Esophagus muscularis mucosa (tissue), 4 donors: ENCODE data around the gene TSPAN2.

Experiments
- EP300 ChIP-seq: sonication (generic); formaldehyde crosslinking; IDR thresholded peaks from one replicate; pipeline ENCODE4 v1.6.1; 2017; ENCODE audit warnings: antibody characterized with exemption
- POLR2A ChIP-seq: fragments of 450-650 bp; IDR thresholded peaks from one replicate; pipeline ENCODE4 v1.6.1; 2017; ENCODE audit warnings: antibody characterized with exemption, moderate library complexity, mild to moderate bottlenecking, low read depth
- POLR2AphosphoS5 ChIP-seq, 2 donors: sonication (generic); formaldehyde crosslinking; IDR thresholded peaks; one replicate each; pipeline ENCODE4 v1.6.1; 2017; ENCODE audit warnings: antibody characterized with exemption in 2 of 2
- TF ChIP-seq, protein P1 (sequence below), 3 experiments: fragments of 200-600 bp in 2 of 3; fragments of 450-650 bp in 1 of 3; sonication (generic) in 2 of 3; IDR thresholded peaks; one replicate each; pipeline ENCODE4 v1.5.1; 2017 to 2019; ENCODE audit warnings: antibody characterized with exemption in 3 of 3, mild to moderate bottlenecking in 2 of 3, moderate library complexity in 1 of 3

DNA sequence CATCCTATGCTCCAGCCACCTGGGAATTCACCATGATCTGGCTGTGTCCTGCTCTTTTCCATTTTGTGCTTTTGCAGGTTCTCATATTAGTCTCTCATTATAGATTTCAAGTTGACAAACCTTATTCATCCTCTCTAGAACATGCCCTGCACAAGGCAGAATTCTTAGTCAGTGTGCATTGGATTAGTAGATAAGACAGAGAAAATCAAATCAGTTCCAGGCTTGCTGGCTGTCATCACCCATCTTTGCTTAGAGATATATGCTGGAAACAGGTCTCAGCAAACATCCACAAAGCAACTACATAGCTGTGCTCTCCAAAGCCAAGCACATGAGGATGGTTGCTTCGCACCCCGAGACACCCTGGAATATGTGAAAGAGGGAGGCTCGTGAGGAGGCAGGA lies 24.8 kb downstream of the TSPAN2 start:
- TF ChIP-seq, protein P1, sequence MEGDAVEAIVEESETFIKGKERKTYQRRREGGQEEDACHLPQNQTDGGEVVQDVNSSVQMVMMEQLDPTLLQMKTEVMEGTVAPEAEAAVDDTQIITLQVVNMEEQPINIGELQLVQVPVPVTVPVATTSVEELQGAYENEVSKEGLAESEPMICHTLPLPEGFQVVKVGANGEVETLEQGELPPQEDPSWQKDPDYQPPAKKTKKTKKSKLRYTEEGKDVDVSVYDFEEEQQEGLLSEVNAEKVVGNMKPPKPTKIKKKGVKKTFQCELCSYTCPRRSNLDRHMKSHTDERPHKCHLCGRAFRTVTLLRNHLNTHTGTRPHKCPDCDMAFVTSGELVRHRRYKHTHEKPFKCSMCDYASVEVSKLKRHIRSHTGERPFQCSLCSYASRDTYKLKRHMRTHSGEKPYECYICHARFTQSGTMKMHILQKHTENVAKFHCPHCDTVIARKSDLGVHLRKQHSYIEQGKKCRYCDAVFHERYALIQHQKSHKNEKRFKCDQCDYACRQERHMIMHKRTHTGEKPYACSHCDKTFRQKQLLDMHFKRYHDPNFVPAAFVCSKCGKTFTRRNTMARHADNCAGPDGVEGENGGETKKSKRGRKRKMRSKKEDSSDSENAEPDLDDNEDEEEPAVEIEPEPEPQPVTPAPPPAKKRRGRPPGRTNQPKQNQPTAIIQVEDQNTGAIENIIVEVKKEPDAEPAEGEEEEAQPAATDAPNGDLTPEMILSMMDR (IDR thresholded peaks at IDR 0.05): no peak
- TF ChIP-seq POLR2A: no peak
- no peak for TF ChIP-seq EP300
- no peak for TF ChIP-seq POLR2AphosphoS5 (IDR thresholded peaks at IDR 0.05)
